Activated CD8-positive, alpha-beta T cell treated with anti-CD3 and anti-CD28 coated beads, Interleukin-2, amount 10 ng/mL, durations not matched to agents 7 days and 5 days (primary cell): ENCODE data around the gene SDSL. TPM values are rescaled to one million over a fixed set of nuclear protein-coding genes. Genes with fewer than 3 reads are reported as not detected.

ENCODE experiments used
- ATAC-seq: fragments of 150-1000 bp; cut with Tn5 transposase; one replicate; pipeline ENCODE4 v1.10.0; 2021; ENCODE audit warnings: moderate library complexity
- CTCF ChIA-PET: fragments of 350-600 bp; sonication (Branson Sonifier 250); formaldehyde crosslinking; loops from one replicate; lab custom pipeline; 2021; ENCODE audit warnings: antibody characterized with exemption; lab: Charles Lee
- POLR2A ChIA-PET: fragments of 350-600 bp; sonication (Branson Sonifier 250); formaldehyde crosslinking; loops from one replicate; lab custom pipeline; 2021; ENCODE audit warnings: antibody characterized with exemption; lab: Charles Lee
- DNase-seq: peaks from one replicate; pipeline ENCODE4 v3.0.0-alpha.2; 2020
- H3K27ac Mint-ChIP-seq: one replicate; pipeline ENCODE4 v1.8.0; 2021; ENCODE audit warnings: mild to moderate bottlenecking, mixed read lengths
- H3K27me3 Mint-ChIP-seq: one replicate; pipeline ENCODE4 v1.8.0; 2021; ENCODE audit warnings: low read depth, mixed read lengths
- H3K36me3 Mint-ChIP-seq: one replicate; pipeline ENCODE4 v1.8.0; 2021; ENCODE audit warnings: low read depth, mixed read lengths
- H3K4me1 Mint-ChIP-seq: one replicate; pipeline ENCODE4 v1.8.0; 2021; ENCODE audit warnings: low read depth, mixed read lengths
- H3K4me3 Mint-ChIP-seq: one replicate; pipeline ENCODE4 v1.8.0; 2021; ENCODE audit warnings: mild to moderate bottlenecking, mixed read lengths
- H3K9me3 Mint-ChIP-seq: one replicate; pipeline ENCODE4 v1.8.0; 2022; ENCODE audit warnings: mixed read lengths; ENCODE audit not compliant: insufficient read depth
- total RNA-seq, 2 experiments: library from RNA; stranded (reverse); gene quantifications; one replicate each; pipeline ENCODE4 v1.2.3, GENCODE V29; 2021

SDSL gene
- total RNA-seq, 2 experiments from 2014 or later = 0.37 to 0.39 TPM

- DNase-seq (no peak), ATAC-seq (no peak)
- H3K27me3 Mint-ChIP-seq = peaks cover 9% of the 10 kb centered on the region
- no peaks in the 10 kb centered on the region for H3K36me3 Mint-ChIP-seq
- no peak overlapping the region for H3K4me3 Mint-ChIP-seq
- POLR2A ChIA-PET = no interaction called here
- CTCF ChIA-PET = no interaction called here
- no peaks in the 10 kb centered on the region for H3K4me1 Mint-ChIP-seq
- H3K9me3 Mint-ChIP-seq = no peaks in the 10 kb centered on the region
- H3K27ac Mint-ChIP-seq = no peak overlapping the region
Measured at GRCh38 chr12:113428482-113428881, 6.3 kb downstream of the SDSL start.

DNA sequence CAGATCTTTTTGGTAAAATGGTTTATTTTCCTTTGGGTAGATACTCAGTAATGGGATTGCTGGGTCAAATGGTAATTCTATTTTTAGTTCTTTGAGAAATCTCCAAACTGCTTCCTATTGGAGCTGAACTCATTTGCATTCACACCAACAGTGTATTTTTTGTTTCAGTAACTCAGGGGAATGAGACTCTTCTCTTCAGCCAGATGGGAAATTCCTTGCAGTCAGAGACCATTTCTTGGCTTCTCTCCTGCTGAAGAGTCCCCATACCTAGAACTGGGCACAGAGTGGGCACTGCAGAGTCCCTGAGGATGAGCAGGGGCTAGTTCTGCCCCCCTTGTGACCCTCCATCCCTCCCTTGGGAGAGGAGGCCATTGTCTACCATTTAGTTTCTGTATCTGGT lies 10.8 kb downstream of the SDSL start:
- ATAC-seq = no peak
- no peak for DNase-seq
- POLR2A ChIA-PET = no interaction called here
- Mint-ChIP-seq H3K9me3 (no peaks in the 10 kb centered on the region), H3K36me3 (no peaks in the 10 kb centered on the region), H3K27me3 (peaks cover 6% of the 10 kb centered on the region), H3K4me3 (no peak overlapping the region), H3K4me1 (no peaks in the 10 kb centered on the region), H3K27ac (no peak overlapping the region)
- CTCF ChIA-PET = no interaction called here

DNA sequence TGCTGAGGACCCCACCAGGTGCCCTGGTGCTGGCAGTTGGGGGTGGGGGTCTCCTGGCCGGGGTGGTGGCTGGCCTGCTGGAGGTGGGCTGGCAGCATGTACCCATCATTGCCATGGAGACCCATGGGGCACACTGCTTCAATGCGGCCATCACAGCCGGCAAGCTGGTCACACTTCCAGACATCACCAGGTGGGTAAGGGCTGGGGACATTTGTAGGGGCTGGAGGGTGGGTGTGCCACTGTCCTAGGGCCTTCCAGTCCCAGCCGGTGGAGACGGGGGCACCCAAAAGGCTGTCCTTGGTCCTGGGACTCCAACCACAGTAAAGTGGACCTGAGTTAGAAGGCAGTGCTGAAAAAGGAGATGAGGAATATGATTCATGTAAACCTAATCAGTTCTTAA lies 13.2 kb downstream of the SDSL start:
- Mint-ChIP-seq H3K4me3 (no peak overlapping the region), H3K36me3 (no peaks in the 10 kb centered on the region), H3K27me3 (peaks cover 3% of the 10 kb centered on the region), H3K27ac (no peak overlapping the region), H3K4me1 (no peaks in the 10 kb centered on the region), H3K9me3 (no peaks in the 10 kb centered on the region)
- ATAC-seq (no peak), DNase-seq (no peak)
- CTCF ChIA-PET = interaction anchor here (1.2 kb wide), 1 partner anchor 10 kb away, joined by 3 read pairs; no protein-coding TSS in a partner anchor
- POLR2A ChIA-PET = no interaction called here

DNA sequence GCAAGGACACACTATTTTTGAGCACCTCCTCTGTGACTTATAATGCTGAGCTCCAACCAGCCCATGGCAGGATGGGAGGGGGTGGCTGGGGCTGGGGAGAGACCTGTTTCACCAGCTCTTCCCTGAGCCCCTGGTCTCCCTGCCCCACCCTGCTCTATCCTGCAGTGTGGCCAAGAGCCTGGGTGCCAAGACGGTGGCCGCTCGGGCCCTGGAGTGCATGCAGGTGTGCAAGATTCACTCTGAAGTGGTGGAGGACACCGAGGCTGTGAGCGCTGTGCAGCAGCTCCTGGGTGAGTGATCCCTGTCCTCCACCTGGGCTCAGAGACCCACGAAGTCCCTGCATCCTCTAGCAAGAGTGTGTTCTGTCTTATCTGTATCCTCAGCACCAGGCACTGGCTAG lies 14.4 kb downstream of the SDSL start:
- Mint-ChIP-seq H3K27ac (no peak overlapping the region), H3K4me1 (no peaks in the 10 kb centered on the region), H3K36me3 (no peaks in the 10 kb centered on the region), H3K9me3 (no peaks in the 10 kb centered on the region), H3K27me3 (no peaks in the 10 kb centered on the region), H3K4me3 (no peak overlapping the region)
- no peak for ATAC-seq
- ChIA-PET CTCF (no interaction called here), POLR2A (no interaction called here)
- DNase-seq = no peak

GRCh38 chr12:113436993-113437728 lies 15.0 kb downstream of the SDSL start:
- ChIA-PET CTCF (no interaction called here), POLR2A (no interaction called here)
- no peak overlapping the region for H3K27ac Mint-ChIP-seq

DNA sequence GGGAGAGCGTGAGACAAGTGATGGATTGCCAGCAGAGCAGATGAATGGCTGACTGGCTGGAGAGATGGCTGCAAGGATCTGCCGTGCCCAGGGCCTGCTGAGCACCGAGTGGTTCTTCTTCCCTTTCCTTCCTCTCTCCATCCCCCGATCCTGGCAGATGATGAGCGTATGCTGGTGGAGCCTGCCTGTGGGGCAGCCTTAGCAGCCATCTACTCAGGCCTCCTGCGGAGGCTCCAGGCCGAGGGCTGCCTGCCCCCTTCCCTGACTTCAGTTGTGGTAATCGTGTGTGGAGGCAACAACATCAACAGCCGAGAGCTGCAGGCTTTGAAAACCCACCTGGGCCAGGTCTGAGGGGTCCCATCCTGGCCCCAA lies 15.5 kb downstream of the SDSL start:
- H3K27me3 Mint-ChIP-seq = no peaks in the 10 kb centered on the region
- no peaks in the 10 kb centered on the region for H3K36me3 Mint-ChIP-seq
- ATAC-seq (no peak), DNase-seq (no peak)
- ChIA-PET CTCF (no interaction called here), POLR2A (no interaction called here)
- no peak overlapping the region for H3K4me3 Mint-ChIP-seq
- no peaks in the 10 kb centered on the region for H3K9me3 Mint-ChIP-seq
- H3K27ac Mint-ChIP-seq = no peak overlapping the region
- no peaks in the 10 kb centered on the region for H3K4me1 Mint-ChIP-seq

More at GRCh38 chr12:113436993-113437728, 15.0 kb downstream of the SDSL start:
- ATAC-seq = no peak
- Mint-ChIP-seq H3K27me3 (no peaks in the 10 kb centered on the region), H3K4me3 (no peak overlapping the region), H3K4me1 (no peaks in the 10 kb centered on the region), H3K9me3 (no peaks in the 10 kb centered on the region), H3K36me3 (no peaks in the 10 kb centered on the region)
- DNase-seq = no peak

DNA sequence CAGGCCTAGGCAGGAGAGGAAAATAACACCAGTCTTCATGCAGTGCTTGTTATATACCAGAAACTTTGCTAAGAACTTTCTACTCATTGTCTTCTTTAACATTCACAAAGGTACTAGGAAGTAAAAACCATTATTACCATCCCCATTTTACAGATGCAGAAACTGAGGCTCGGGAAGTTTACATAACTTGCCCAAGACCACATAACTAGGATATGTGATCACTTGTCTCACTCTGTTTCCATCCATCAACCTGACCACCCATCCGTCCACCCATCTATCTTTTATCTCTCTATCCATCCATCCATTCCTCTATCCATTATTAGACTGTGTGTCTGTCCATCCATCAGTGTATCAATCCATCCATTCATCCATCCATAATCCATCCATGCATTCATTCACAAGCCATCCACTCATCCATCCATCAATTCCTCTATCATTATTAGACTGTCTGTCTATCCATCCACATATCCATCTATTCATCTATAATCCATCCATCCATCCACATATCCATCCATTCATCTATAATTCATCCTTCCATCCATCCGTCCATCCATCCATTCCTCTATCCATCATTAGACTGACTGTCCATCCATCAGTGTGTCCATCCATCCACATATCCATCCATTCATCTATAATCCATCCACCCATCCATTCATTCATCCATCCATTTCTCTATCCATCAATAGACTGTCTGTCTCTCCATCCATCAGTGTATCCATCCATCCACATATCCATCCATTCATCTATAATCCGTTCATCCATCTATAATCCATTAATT lies 16.5 kb downstream of the SDSL start:
- H3K4me1 Mint-ChIP-seq = no peaks in the 10 kb centered on the region
- no peak overlapping the region for H3K4me3 Mint-ChIP-seq
- CTCF ChIA-PET = no interaction called here
- no peaks in the 10 kb centered on the region for H3K36me3 Mint-ChIP-seq
- no peak for DNase-seq
- H3K27me3 Mint-ChIP-seq = no peaks in the 10 kb centered on the region
- no peaks in the 10 kb centered on the region for H3K9me3 Mint-ChIP-seq
- POLR2A ChIA-PET = no interaction called here
- no peak overlapping the region for H3K27ac Mint-ChIP-seq
- ATAC-seq = no peak

DNA sequence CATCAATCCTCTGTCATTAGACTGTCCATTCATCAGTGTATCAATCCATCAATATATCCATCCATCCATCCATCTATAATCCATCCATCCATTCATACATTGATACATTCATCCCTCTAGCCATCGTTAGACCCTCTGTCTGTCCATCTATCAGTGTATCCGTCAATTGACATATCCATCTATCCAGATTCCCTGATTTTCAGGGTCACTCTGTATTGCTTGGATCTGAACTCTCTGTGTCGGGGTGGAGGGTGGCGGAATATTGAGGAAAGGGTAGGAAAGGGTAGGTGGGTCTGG lies 17.1 kb downstream of the SDSL start:
- H3K36me3 Mint-ChIP-seq = no peaks in the 10 kb centered on the region
- ChIA-PET POLR2A (no interaction called here), CTCF (no interaction called here)
- no peaks in the 10 kb centered on the region for H3K27me3 Mint-ChIP-seq
- ATAC-seq (no peak), DNase-seq (no peak)
- H3K9me3 Mint-ChIP-seq = no peaks in the 10 kb centered on the region
- H3K4me3 Mint-ChIP-seq = no peak overlapping the region
- no peaks in the 10 kb centered on the region for H3K4me1 Mint-ChIP-seq
- no peak overlapping the region for H3K27ac Mint-ChIP-seq

- ChIA-PET CTCF (no interaction called here), POLR2A (no interaction called here)
- H3K27ac Mint-ChIP-seq = no peak overlapping the region
- H3K4me3 Mint-ChIP-seq = no peak overlapping the region
- H3K27me3 Mint-ChIP-seq = no peaks in the 10 kb centered on the region
- ATAC-seq (no peak), DNase-seq (peak; percentile 31)
- no peaks in the 10 kb centered on the region for H3K4me1 Mint-ChIP-seq
- H3K36me3 Mint-ChIP-seq = no peaks in the 10 kb centered on the region
- no peaks in the 10 kb centered on the region for H3K9me3 Mint-ChIP-seq
Measured at GRCh38 chr12:113439606-113440030, 17.4 kb downstream of the SDSL start.

- Mint-ChIP-seq H3K4me1 (no peaks in the 10 kb centered on the region), H3K4me3 (no peak overlapping the region), H3K27me3 (no peaks in the 10 kb centered on the region), H3K27ac (no peak overlapping the region), H3K36me3 (no peaks in the 10 kb centered on the region), H3K9me3 (no peaks in the 10 kb centered on the region)
- CTCF ChIA-PET = no interaction called here
- no peak for ATAC-seq
- no peak for DNase-seq
- POLR2A ChIA-PET = no interaction called here
Measured at GRCh38 chr12:113440336-113440735, 18.2 kb downstream of the SDSL start.

- Mint-ChIP-seq H3K9me3 (no peaks in the 10 kb centered on the region), H3K4me1 (no peaks in the 10 kb centered on the region), H3K27ac (no peak overlapping the region), H3K36me3 (no peaks in the 10 kb centered on the region), H3K4me3 (no peak overlapping the region), H3K27me3 (no peaks in the 10 kb centered on the region)
- ATAC-seq (no peak), DNase-seq (no peak)
- CTCF ChIA-PET = no interaction called here
- POLR2A ChIA-PET = no interaction called here
Measured at GRCh38 chr12:113440947-113441782, 19.0 kb downstream of the SDSL start.

DNA sequence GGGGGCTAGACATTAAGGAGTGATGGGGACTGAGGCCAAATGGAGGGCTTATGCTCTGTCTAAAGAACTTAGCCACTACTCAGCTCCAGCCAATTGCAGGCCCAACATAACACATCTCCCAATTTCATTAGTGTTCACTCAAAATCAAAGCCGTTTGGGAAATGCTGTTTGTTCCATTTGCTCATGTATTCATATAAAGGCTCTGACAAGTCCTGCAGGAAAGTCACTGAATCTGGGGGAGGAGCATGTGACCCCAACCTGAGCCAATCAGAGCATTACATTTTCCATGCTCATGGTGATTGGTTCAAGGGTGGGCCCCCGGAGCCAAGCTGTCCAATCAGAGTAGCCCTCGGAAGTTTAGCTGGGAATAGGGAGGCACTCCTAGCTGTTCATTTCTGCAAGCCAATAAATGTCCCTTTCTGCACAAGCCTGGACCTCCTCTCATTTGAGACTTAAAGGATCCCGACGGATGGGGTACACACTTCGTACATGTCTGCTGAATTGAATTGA lies 20.9 kb downstream of the SDSL start:
- H3K4me3 Mint-ChIP-seq = no peak overlapping the region
- no peaks in the 10 kb centered on the region for H3K9me3 Mint-ChIP-seq
- CTCF ChIA-PET = no interaction called here
- H3K27ac Mint-ChIP-seq = no peak overlapping the region
- no peak for ATAC-seq
- H3K36me3 Mint-ChIP-seq = no peaks in the 10 kb centered on the region
- H3K4me1 Mint-ChIP-seq = no peaks in the 10 kb centered on the region
- H3K27me3 Mint-ChIP-seq = peaks cover 3% of the 10 kb centered on the region
- no peak for DNase-seq
- POLR2A ChIA-PET = no interaction called here
